Neuronal stem cell (in vitro differentiated cells): Measurements from ENCODE around the gene SOX9.

Source experiments
- DNase-seq: peaks from one replicate; pipeline ENCODE4 v3.0.0-alpha.2; 2013; ENCODE audit warnings: low spot score
- H2AFZ ChIP-seq: one replicate; pipeline ENCODE4 v1.6.1; 2013; ENCODE audit warnings: mild to moderate bottlenecking, low read length, inconsistent platforms
- H2AK5ac ChIP-seq: 2 replicates; pipeline ENCODE4 v1.6.1; 2013; ENCODE audit warnings: low read depth, mild to moderate bottlenecking, inconsistent platforms, low read length, moderate library complexity, mixed read lengths
- H2BK120ac ChIP-seq: 2 replicates; pipeline ENCODE4 v1.6.1; 2013; ENCODE audit warnings: low read depth, mild to moderate bottlenecking, inconsistent platforms, low read length, moderate library complexity, mixed read lengths
- H2BK12ac ChIP-seq: one replicate; pipeline ENCODE4 v1.6.1; 2013; ENCODE audit warnings: low read length, inconsistent platforms
- H2BK15ac ChIP-seq: 2 replicates; pipeline ENCODE4 v1.6.1; 2013; ENCODE audit warnings: mild to moderate bottlenecking, low read length, inconsistent platforms, mixed read lengths
- H2BK5ac ChIP-seq: one replicate; pipeline ENCODE4 v1.6.1; 2013; ENCODE audit warnings: inconsistent platforms, mild to moderate bottlenecking, low read length, moderate library complexity
- H3K14ac ChIP-seq: one replicate; pipeline ENCODE4 v1.6.1; 2013; ENCODE audit warnings: low read length, inconsistent platforms
- H3K18ac ChIP-seq: 2 replicates; pipeline ENCODE4 v1.6.1; 2013; ENCODE audit warnings: low read length, inconsistent platforms
- H3K23ac ChIP-seq: 2 replicates; pipeline ENCODE4 v1.6.1; 2013; ENCODE audit warnings: low read depth, mild to moderate bottlenecking, mixed read lengths, low read length, inconsistent platforms; ENCODE audit not compliant: poor library complexity
- H3K27ac ChIP-seq: replicated peaks from 3 replicates; pipeline ENCODE4 v1.5.1; 2013; ENCODE audit warnings: low read length, inconsistent platforms
- H3K27me3 ChIP-seq, 3 experiments: 2 replicates each; pipeline ENCODE4 v1.6.1; 2013; ENCODE audit warnings: low read length in 3 of 3, mild to moderate bottlenecking in 2 of 3, inconsistent platforms in 1 of 3, low read depth in 1 of 3, mixed read lengths in 1 of 3, moderate library complexity in 1 of 3; ENCODE audit not compliant: control insufficient read depth in 3 of 3, insufficient read depth in 3 of 3
- H3K36me3 ChIP-seq, 2 donors: replicated peaks in 1 of 2; 2 replicates each; pipeline ENCODE4 v1.6.1; 2013; ENCODE audit warnings: low read length in 2 of 2; ENCODE audit not compliant: control insufficient read depth in 2 of 2, insufficient read depth in 2 of 2
- H3K4ac ChIP-seq: 2 replicates; pipeline ENCODE4 v1.6.1; 2013; ENCODE audit warnings: inconsistent platforms, mild to moderate bottlenecking, low read length, moderate library complexity
- H3K4me1 ChIP-seq, 2 donors: 1 replicate in 1 of 2; 2 replicates in 1 of 2; pipeline ENCODE4 v1.6.1; 2013; ENCODE audit warnings: low read length in 2 of 2, low read depth in 1 of 2; ENCODE audit not compliant: control insufficient read depth in 2 of 2, insufficient read depth in 1 of 2
- H3K4me2 ChIP-seq: one replicate; pipeline ENCODE4 v1.6.1; 2013; ENCODE audit warnings: mild to moderate bottlenecking, low read length, inconsistent platforms; ENCODE audit not compliant: insufficient read depth, poor library complexity, severe bottlenecking
- H3K4me3 ChIP-seq, 2 donors: 2 replicates each; pipeline ENCODE4 v1.5.1; 2013; ENCODE audit warnings: low read length in 2 of 2, mild to moderate bottlenecking in 2 of 2, inconsistent platforms in 1 of 2, moderate library complexity in 1 of 2
- H3K79me1 ChIP-seq: one replicate; pipeline ENCODE4 v1.6.1; 2013; ENCODE audit warnings: low read depth, mild to moderate bottlenecking, inconsistent platforms, low read length, moderate library complexity
- H3K9ac ChIP-seq: one replicate; pipeline ENCODE4 v1.6.1; 2013; ENCODE audit warnings: mild to moderate bottlenecking, low read depth, low read length, inconsistent platforms; ENCODE audit not compliant: poor library complexity
- H3K9me3 ChIP-seq, 2 donors: replicated peaks in 1 of 2; 2 replicates each; pipeline versions ENCODE3 to v1.6.1; 2013; ENCODE audit warnings: low read length in 2 of 2, mild to moderate bottlenecking in 2 of 2, inconsistent platforms in 1 of 2, low read depth in 1 of 2, mixed read lengths in 1 of 2, moderate library complexity in 1 of 2; ENCODE audit not compliant: control insufficient read depth in 2 of 2, insufficient read depth in 1 of 2
- H4K8ac ChIP-seq: one replicate; pipeline ENCODE4 v1.6.1; 2013; ENCODE audit warnings: low read depth, mild to moderate bottlenecking, inconsistent platforms, low read length, moderate library complexity
- H4K91ac ChIP-seq: one replicate; pipeline ENCODE4 v1.6.1; 2013; ENCODE audit warnings: low read length, low read depth, mild to moderate bottlenecking, inconsistent platforms; ENCODE audit not compliant: poor library complexity
- WGBS, 2 donors: extraction: QIAGEN DNeasy Blood & Tissue Kit; methylation state at CpG; one replicate each; pipeline ENCODE4 v1.1.7; 2013; ENCODE audit warnings: missing lambda C conversion rate in 2 of 2, mixed read lengths in 1 of 2; ENCODE audit not compliant: insufficient read length in 2 of 2, insufficient replicate concordance in 1 of 2; ENCODE audit errors: extremely low coverage in 2 of 2; 5-methylcytosine and 5-hydroxymethylcytosine counted together

Gene SOX9

GRCh38 chr17:72113751-72114150 is 7.1 kb upstream of the SOX9 start:
- Histone ChIP-seq H3K9ac (no peak overlapping the region), H2BK5ac (peak overlapping the region; percentile 35), H3K4me1 (peaks cover 0 to 23% of the 10 kb centered on the region in 2 donors), H3K27ac (no peak overlapping the region), H3K27me3 (peaks cover 8 to 59% (median 26%) of the 10 kb centered on the region in 3 experiments), H3K23ac (no peak overlapping the region), H3K79me1 (peaks cover 4% of the 10 kb centered on the region), H3K14ac (no peak overlapping the region), H3K9me3 (peaks cover 0 to 3% of the 10 kb centered on the region in 2 donors), H3K4me2 (no peak overlapping the region), H3K18ac (no peak overlapping the region), H2BK12ac (no peak overlapping the region), H2AK5ac (no peak overlapping the region), H2BK15ac (no peak overlapping the region), H4K8ac (no peak overlapping the region), H4K91ac (no peak overlapping the region), H2AFZ (no peak overlapping the region), H3K4ac (no peak overlapping the region), H3K36me3 (no peaks in the 10 kb centered on the region), H3K4me3 (no peak overlapping the region), H2BK120ac (no peak overlapping the region)
- WGBS, 2 donors = no CpG with 5 or more reads among the region's 4 CpGs
- DNase-seq = no peak

DNA sequence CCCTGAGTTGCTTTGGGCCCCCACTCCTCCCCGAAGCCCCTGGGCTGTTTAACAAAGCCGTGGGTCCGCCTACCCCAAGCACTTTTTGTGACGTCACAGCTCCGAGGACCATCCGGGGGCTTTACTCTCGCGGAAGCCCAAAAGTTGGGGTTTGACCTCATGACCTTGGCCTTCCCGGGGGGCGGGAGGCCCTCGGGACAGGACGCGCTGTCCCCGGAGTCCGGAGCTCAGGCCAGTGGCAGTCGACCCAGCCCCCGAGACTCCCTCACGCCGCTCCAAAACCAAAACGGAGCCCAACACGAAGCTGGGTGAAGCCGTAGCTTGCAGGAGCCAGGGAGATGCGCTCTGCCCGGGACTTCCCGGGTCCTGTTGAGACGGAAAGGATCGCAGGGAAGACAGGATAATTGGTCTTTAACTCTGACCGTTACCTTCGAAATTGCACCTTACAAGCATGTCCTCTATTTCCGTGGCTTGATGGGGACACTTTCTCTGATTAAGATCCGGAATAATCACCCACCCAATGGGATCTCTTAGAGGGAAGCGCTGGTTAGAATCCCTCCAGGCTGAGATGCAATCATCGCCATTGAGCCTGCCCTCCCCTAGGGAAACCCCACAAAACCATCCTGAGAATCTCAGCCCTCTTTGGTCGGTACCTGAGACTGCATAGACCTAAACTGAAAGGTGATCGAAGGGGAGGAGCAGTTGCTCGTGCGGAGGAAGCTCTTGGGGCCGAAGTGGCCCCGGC is 4.9 kb upstream of the SOX9 start:
- Histone ChIP-seq H2BK5ac (no peak overlapping the region), H3K79me1 (peaks cover 4% of the 10 kb centered on the region), H2BK15ac (peak overlapping the region; percentile 9), H3K14ac (no peak overlapping the region), H3K23ac (peak overlapping the region; percentile 14), H3K9ac (peak overlapping the region; percentile 36), H3K36me3 (no peaks in the 10 kb centered on the region), H4K8ac (peak overlapping the region; percentile 23), H3K27me3 (peaks cover 8 to 71% (median 36%) of the 10 kb centered on the region in 3 experiments), H2BK120ac (peak overlapping the region; percentile 62), H3K4me1 (peaks cover 2 to 15% of the 10 kb centered on the region in 2 donors), H3K18ac (peak overlapping the region; percentile 87), H4K91ac (no peak overlapping the region), H3K4me2 (peak overlapping the region; percentile 98), H3K4ac (no peak overlapping the region), H2BK12ac (no peak overlapping the region), H3K27ac (no peak overlapping the region), H3K4me3 (peak overlapping the region; percentile 2 to 78), H3K9me3 (peaks cover 0 to 3% of the 10 kb centered on the region in 2 donors), H2AK5ac (no peak overlapping the region), H2AFZ (peak overlapping the region; percentile 41)
- DNase-seq = no peak
- no CpG with 5 or more reads among the region's 39 CpGs for WGBS, 2 donors

DNA sequence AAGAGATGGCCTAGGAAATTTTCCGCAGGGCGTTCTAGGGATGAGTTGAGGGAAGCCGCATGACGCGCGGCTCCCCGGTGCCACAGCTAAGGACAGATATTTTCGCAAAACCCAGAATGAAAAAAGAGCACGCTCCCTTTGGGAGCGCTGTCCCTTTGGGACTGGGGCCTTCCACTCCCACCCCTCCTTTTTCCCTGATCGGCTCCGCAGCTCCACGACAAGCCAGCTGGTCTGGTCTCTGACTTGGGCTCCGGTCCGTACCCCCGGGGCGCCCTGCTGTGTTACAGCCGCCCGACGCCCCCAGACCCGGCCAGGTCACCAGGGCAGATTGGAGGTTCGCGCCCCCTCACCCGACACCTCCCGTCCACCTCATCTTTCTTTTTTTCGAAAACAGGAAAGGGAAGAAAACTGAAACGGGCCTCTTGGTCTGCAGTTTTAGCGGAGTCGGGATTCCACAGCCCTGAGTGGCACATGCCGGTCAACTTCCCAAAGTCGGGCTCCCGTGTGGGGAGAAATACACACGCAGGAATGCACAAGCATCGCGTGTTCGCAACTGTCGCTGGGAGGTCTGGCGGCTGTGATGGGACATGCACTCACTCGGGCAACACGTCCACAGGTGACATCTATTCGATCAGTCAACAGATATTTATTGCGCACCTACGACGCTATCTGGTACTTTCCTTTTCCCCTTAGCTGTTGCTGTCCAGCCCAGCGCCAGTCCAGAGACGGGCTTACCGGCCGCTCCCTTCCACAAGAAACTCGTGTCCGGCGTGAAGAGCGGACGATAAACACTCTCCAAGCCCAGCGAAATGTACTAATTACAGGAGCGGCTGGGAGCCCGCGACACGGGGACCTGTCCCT is 3.9 kb upstream of the SOX9 start:
- H2BK15ac ChIP-seq = peak overlapping the region; percentile 77
- peak overlapping the region; percentile 73 for H2AK5ac ChIP-seq
- H2BK120ac ChIP-seq = peak overlapping the region; percentile 61
- peak overlapping the region; percentile 80 for H2BK12ac ChIP-seq
- no peaks in the 10 kb centered on the region for H3K36me3 ChIP-seq
- H4K91ac ChIP-seq = no peak overlapping the region
- peaks cover 0 to 3% of the 10 kb centered on the region in 2 donors for H3K9me3 ChIP-seq
- H3K79me1 ChIP-seq = peaks cover 8% of the 10 kb centered on the region
- peaks cover 8 to 78% (median 36%) of the 10 kb centered on the region in 3 experiments for H3K27me3 ChIP-seq
- peak overlapping the region; percentile 70 for H3K23ac ChIP-seq
- H3K4me3 ChIP-seq = peak overlapping the region in 1 of 2 donors; percentile 77
- no peak overlapping the region for H3K27ac ChIP-seq
- H3K4ac ChIP-seq = no peak overlapping the region
- no CpG with 5 or more reads among the region's 58 CpGs for WGBS, 2 donors
- peak overlapping the region; percentile 82 for H3K9ac ChIP-seq
- H3K14ac ChIP-seq = no peak overlapping the region
- no peak overlapping the region for H4K8ac ChIP-seq
- DNase-seq = no peak
- peak overlapping the region; percentile 41 for H2AFZ ChIP-seq
- peaks cover 5 to 10% of the 10 kb centered on the region in 2 donors for H3K4me1 ChIP-seq
- H2BK5ac ChIP-seq = peak overlapping the region; percentile 15
- H3K18ac ChIP-seq = peak overlapping the region; percentile 98
- peak overlapping the region; percentile 98 for H3K4me2 ChIP-seq
